GM23338 (cell line): ENCODE data around the gene MANEAL. TPM values are rescaled to one million over a fixed set of nuclear protein-coding genes. Genes with fewer than 3 reads are reported as not detected.

Experiments
- ATAC-seq: fragments of 200-7000 bp; cut with Tn5 transposase; 3 replicates; pipeline ENCODE4 v1.9.1; 2020
- DNase-seq: peaks from one replicate; pipeline ENCODE4 v3.0.0-alpha.2; 2015; ENCODE audit warnings: low spot score
- H2AFZ ChIP-seq: fragments of 200-600 bp; sonication (generic); 2 replicates; pipeline ENCODE4 v1.8.0; 2016; ENCODE audit warnings: antibody characterized with exemption, mild to moderate bottlenecking, moderate library complexity
- H3F3A ChIP-seq: fragments of 200-600 bp; sonication (generic); replicated peaks from 2 replicates; pipeline ENCODE4 v1.8.0; 2017; ENCODE audit warnings: antibody characterized with exemption, mixed run types, low read depth
- H3K27ac ChIP-seq: fragments of 200-600 bp; sonication (generic); 2 replicates; pipeline ENCODE4 v1.6.1; 2016; ENCODE audit warnings: low read depth
- H3K27me3 ChIP-seq: fragments of 200-600 bp; sonication (generic); 2 replicates; pipeline ENCODE4 v1.8.0; 2016; ENCODE audit warnings: mild to moderate bottlenecking, mixed run types, moderate library complexity; ENCODE audit not compliant: insufficient read depth
- H3K36me3 ChIP-seq: fragments of 200-600 bp; sonication (generic); 2 replicates; pipeline ENCODE4 v1.8.0; 2016; ENCODE audit warnings: mild to moderate bottlenecking; ENCODE audit not compliant: insufficient read depth
- H3K4me1 ChIP-seq: fragments of 200-600 bp; sonication (generic); 2 replicates; pipeline ENCODE4 v1.8.0; 2016; ENCODE audit warnings: mild to moderate bottlenecking, moderate library complexity; ENCODE audit not compliant: insufficient read depth
- H3K4me2 ChIP-seq: fragments of 200-600 bp; sonication (generic); 2 replicates; pipeline ENCODE4 v1.7.1; 2017; ENCODE audit warnings: mixed run types
- H3K4me3 ChIP-seq: fragments of 200-600 bp; sonication (generic); 2 replicates; pipeline ENCODE4 v1.6.1; 2016; ENCODE audit warnings: mixed run types
- H3K79me2 ChIP-seq: fragments of 200-600 bp; sonication (generic); replicated peaks from 2 replicates; pipeline ENCODE4 v1.8.0; 2017; ENCODE audit warnings: mild to moderate bottlenecking; ENCODE audit not compliant: insufficient read depth
- H3K9me2 ChIP-seq: fragments of 200-600 bp; sonication (generic); 2 replicates; pipeline ENCODE4 v1.8.0; 2017; ENCODE audit not compliant: insufficient read depth
- H4K20me1 ChIP-seq: fragments of 200-600 bp; sonication (generic); replicated peaks from 2 replicates; pipeline ENCODE4 v1.8.0; 2017; ENCODE audit warnings: mild to moderate bottlenecking; ENCODE audit not compliant: insufficient read depth
- H3K27ac Mint-ChIP-seq: 2 replicates; pipeline ENCODE4 v1.8.0; 2020; ENCODE audit warnings: inconsistent platforms, mild to moderate bottlenecking, moderate library complexity, mixed read lengths
- H3K27me3 Mint-ChIP-seq: 3 replicates; pipeline ENCODE4 v1.8.0; 2022; ENCODE audit warnings: low read depth, mild to moderate bottlenecking, moderate library complexity, mixed read lengths, inconsistent platforms; ENCODE audit not compliant: insufficient read depth, poor library complexity
- H3K36me3 Mint-ChIP-seq: 3 replicates; pipeline ENCODE4 v1.8.0; 2021; ENCODE audit warnings: low read depth, mild to moderate bottlenecking, inconsistent platforms, moderate library complexity, mixed read lengths
- H3K4me1 Mint-ChIP-seq: 3 replicates; pipeline ENCODE4 v1.8.0; 2020; ENCODE audit warnings: mild to moderate bottlenecking, inconsistent platforms, mixed read lengths
- H3K4me3 Mint-ChIP-seq: 3 replicates; pipeline ENCODE4 v1.8.0; 2021; ENCODE audit warnings: moderate library complexity, mild to moderate bottlenecking, inconsistent platforms, mixed read lengths
- H3K9me3 Mint-ChIP-seq: 3 replicates; pipeline ENCODE4 v1.8.0; 2020; ENCODE audit warnings: moderate library complexity, mild to moderate bottlenecking, inconsistent platforms, mixed read lengths
- CREB1 ChIP-seq: fragments of 250-450 bp; sonication (Bioruptor Pico); IDR thresholded peaks from 2 replicates; pipeline ENCODE4 v1.5.0; 2020; ENCODE audit warnings: low read depth, mild to moderate bottlenecking, moderate library complexity
- ETS1 ChIP-seq: IDR thresholded peaks from 2 replicates; pipeline ENCODE4 v1.6.1; 2016; ENCODE audit warnings: antibody characterized with exemption
- JUNB ChIP-seq: IDR thresholded peaks from one replicate; pipeline ENCODE4 v1.6.1; 2016; ENCODE audit warnings: antibody characterized with exemption; ENCODE audit not compliant: unreplicated experiment
- REST ChIP-seq: IDR thresholded peaks from one replicate; pipeline ENCODE4 v1.6.1; 2018; ENCODE audit warnings: antibody characterized with exemption; ENCODE audit not compliant: unreplicated experiment
- ZNF114 ChIP-seq: fragments of 250-450 bp; sonication (Bioruptor Pico); IDR thresholded peaks from 2 replicates; pipeline ENCODE4 v1.5.0; 2020; ENCODE audit warnings: mild to moderate bottlenecking, moderate library complexity
- ZNF331 ChIP-seq: fragments of 250-450 bp; sonication (Bioruptor Pico); IDR thresholded peaks from 2 replicates; pipeline ENCODE4 v1.5.0; 2020; ENCODE audit warnings: low read depth, mild to moderate bottlenecking, moderate library complexity
- polyA plus RNA-seq: library from polyadenylated mRNA; unstranded; fragments of >200 nt; fragmentation: Nextera tagmentation; extraction: Ambion mirVana; gene quantifications from 2 replicates; pipeline ENCODE4 v1.2.1, GENCODE V29; 2016
- total RNA-seq: library from RNA; depleted of rRNA; stranded (reverse); fragments of >200 nt; shearing (Covaris generic); gene quantifications from 2 replicates; pipeline ENCODE4 v1.2.3, GENCODE V29; 2014
- TF ChIP-seq, protein P1 (sequence below): fragments of 250-450 bp; sonication (Bioruptor Pico); IDR thresholded peaks from 2 replicates; pipeline ENCODE4 v1.5.0; 2020; ENCODE audit warnings: mild to moderate bottlenecking, moderate library complexity

The MANEAL gene
- total and polyA plus RNA-seq, 2 experiments from 2014 or later: 2.3 to 8.1 TPM

GRCh38 chr1:37759451-37759850 is 34.2 kb upstream of the MANEAL start:
- DNase-seq (no peak), ATAC-seq (no peak)
- H3K36me3 ChIP-seq: no peaks in the 10 kb centered on the region
- H3K79me2 ChIP-seq: no peaks in the 10 kb centered on the region
- no peak overlapping the region for H3K4me3 Mint-ChIP-seq
- H3K4me1 ChIP-seq: peaks cover under 1% of the 10 kb centered on the region; the same call in 1 of the 2 replicates
- peaks cover 52% of the 10 kb centered on the region for H3K27me3 Mint-ChIP-seq
- H4K20me1 ChIP-seq: no peaks in the 10 kb centered on the region; the same call in none of the 2 replicates
- no peaks in the 10 kb centered on the region for H3K9me3 Mint-ChIP-seq
- H3K4me1 Mint-ChIP-seq: peaks cover 4% of the 10 kb centered on the region
- no peak for TF ChIP-seq ETS1
- TF ChIP-seq CREB1 (CRISPR knock-in tag): no peak
- TF ChIP-seq JUNB: no peak
- no peak for TF ChIP-seq REST
- TF ChIP-seq ZNF114 (CRISPR knock-in tag): no peak
- TF ChIP-seq, protein P1, sequence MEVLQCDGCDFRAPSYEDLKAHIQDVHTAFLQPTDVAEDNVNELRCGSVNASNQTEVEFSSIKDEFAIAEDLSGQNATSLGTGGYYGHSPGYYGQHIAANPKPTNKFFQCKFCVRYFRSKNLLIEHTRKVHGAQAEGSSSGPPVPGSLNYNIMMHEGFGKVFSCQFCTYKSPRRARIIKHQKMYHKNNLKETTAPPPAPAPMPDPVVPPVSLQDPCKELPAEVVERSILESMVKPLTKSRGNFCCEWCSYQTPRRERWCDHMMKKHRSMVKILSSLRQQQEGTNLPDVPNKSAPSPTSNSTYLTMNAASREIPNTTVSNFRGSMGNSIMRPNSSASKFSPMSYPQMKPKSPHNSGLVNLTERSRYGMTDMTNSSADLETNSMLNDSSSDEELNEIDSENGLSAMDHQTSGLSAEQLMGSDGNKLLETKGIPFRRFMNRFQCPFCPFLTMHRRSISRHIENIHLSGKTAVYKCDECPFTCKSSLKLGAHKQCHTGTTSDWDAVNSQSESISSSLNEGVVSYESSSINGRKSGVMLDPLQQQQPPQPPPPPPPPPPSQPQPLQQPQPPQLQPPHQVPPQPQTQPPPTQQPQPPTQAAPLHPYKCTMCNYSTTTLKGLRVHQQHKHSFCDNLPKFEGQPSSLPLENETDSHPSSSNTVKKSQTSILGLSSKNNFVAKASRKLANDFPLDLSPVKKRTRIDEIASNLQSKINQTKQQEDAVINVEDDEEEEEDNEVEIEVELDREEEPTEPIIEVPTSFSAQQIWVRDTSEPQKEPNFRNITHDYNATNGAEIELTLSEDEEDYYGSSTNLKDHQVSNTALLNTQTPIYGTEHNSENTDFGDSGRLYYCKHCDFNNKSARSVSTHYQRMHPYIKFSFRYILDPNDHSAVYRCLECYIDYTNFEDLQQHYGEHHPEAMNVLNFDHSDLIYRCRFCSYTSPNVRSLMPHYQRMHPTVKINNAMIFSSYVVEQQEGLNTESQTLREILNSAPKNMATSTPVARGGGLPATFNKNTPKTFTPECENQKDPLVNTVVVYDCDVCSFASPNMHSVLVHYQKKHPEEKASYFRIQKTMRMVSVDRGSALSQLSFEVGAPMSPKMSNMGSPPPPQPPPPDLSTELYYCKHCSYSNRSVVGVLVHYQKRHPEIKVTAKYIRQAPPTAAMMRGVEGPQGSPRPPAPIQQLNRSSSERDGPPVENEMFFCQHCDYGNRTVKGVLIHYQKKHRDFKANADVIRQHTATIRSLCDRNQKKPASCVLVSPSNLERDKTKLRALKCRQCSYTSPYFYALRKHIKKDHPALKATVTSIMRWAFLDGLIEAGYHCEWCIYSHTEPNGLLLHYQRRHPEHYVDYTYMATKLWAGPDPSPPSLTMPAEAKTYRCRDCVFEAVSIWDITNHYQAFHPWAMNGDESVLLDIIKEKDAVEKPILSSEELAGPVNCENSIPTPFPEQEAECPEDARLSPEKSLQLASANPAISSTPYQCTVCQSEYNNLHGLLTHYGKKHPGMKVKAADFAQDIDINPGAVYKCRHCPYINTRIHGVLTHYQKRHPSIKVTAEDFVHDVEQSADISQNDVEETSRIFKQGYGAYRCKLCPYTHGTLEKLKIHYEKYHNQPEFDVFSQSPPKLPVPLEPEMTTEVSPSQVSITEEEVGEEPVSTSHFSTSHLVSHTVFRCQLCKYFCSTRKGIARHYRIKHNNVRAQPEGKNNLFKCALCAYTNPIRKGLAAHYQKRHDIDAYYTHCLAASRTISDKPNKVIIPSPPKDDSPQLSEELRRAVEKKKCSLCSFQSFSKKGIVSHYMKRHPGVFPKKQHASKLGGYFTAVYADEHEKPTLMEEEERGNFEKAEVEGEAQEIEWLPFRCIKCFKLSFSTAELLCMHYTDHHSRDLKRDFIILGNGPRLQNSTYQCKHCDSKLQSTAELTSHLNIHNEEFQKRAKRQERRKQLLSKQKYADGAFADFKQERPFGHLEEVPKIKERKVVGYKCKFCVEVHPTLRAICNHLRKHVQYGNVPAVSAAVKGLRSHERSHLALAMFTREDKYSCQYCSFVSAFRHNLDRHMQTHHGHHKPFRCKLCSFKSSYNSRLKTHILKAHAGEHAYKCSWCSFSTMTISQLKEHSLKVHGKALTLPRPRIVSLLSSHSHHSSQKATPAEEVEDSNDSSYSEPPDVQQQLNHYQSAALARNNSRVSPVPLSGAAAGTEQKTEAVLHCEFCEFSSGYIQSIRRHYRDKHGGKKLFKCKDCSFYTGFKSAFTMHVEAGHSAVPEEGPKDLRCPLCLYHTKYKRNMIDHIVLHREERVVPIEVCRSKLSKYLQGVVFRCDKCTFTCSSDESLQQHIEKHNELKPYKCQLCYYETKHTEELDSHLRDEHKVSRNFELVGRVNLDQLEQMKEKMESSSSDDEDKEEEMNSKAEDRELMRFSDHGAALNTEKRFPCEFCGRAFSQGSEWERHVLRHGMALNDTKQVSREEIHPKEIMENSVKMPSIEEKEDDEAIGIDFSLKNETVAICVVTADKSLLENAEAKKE (CRISPR knock-in tag): no peak
- no peak for TF ChIP-seq ZNF331 (CRISPR knock-in tag)
- H2AFZ ChIP-seq: no peak overlapping the region
- no peak overlapping the region for H3K4me3 ChIP-seq
- H3K27ac ChIP-seq: no peak overlapping the region
- no peaks in the 10 kb centered on the region for H3K36me3 Mint-ChIP-seq
- peaks cover 89% of the 10 kb centered on the region for H3K27me3 ChIP-seq
- no peak overlapping the region for H3K4me2 ChIP-seq
- H3K9me2 ChIP-seq: no peaks in the 10 kb centered on the region
- H3F3A ChIP-seq: no peaks in the 10 kb centered on the region
- no peak overlapping the region for H3K27ac Mint-ChIP-seq
